Measurements from ENCODE around the gene TM6SF1. TPM values are rescaled to one million over a fixed set of nuclear protein-coding genes. Genes with fewer than 3 reads are reported as not detected.

The TM6SF1 gene
- total and polyA plus RNA-seq, 9 of the 15 experiments (the other 6 are each of a cell fraction or from before 2014, with no cell fraction given): 1.0 to 5.6 (median 3.5) TPM

GRCh38 chr15:83092309-83092976 is 15.0 kb upstream of the TM6SF1 start:
- Histone ChIP-seq H2AFZ (ENCODE audit: low read depth, low read length) (peak overlapping the region; percentile 63), H3K9ac (ENCODE audit: insufficient read depth in 1 of 2, low read depth in 2 of 2, low read length in 2 of 2) (peak overlapping the region in 1 of 2 experiments; percentile 53; a peak in 2 of 4 replicates), H3K79me2 (ENCODE audit: control insufficient read depth, insufficient read depth, low read length) (no peaks in the 10 kb centered on the region), H3K36me3 (ENCODE audit: control insufficient read depth, insufficient read depth, low read length) (no peaks in the 10 kb centered on the region), H3K9me1 (ENCODE audit: control insufficient read depth, insufficient read depth, low read length) (no peaks in the 10 kb centered on the region), H3K4me2 (ENCODE audit: insufficient read depth, low read length) (peak overlapping the region; percentile 70), H3K27me3 (ENCODE audit: control insufficient read depth in 2 of 2, insufficient read depth in 2 of 2, low read length in 2 of 2) (no peaks in the 10 kb centered on the region), H3K4me3 (no peak overlapping the region), H3K27ac (ENCODE audit: extremely low read depth, low read depth, low read length) (peak overlapping the region; percentile 87), H3K4me1 (replicated peaks in 1 of 2; ENCODE audit: control insufficient read depth in 2 of 2, insufficient read depth in 2 of 2, low read length in 2 of 2) (peaks cover 6 to 23% of the 10 kb centered on the region in 2 experiments; a peak in 4 of 5 replicates), H4K20me1 (replicated peaks; ENCODE audit: control insufficient read depth, insufficient read depth, low read length) (no peaks in the 10 kb centered on the region), H3K9me3 (replicated peaks; ENCODE audit: control insufficient read depth, insufficient read depth, low read depth, low read length) (no peaks in the 10 kb centered on the region)
- FAIRE-seq (peak; percentile 96), DNase-seq (ENCODE audit: extremely low read depth in 1 of 4, low spot score in 3 of 4) (peak; percentile 52 to 96 (median 74)), ATAC-seq (peak; percentile 98)
- in situ Hi-C loops (cut with MboI): no loop called here
- intact Hi-C loops (cut with micrococcal nuclease): loop anchor here (2.0 kb wide), 2 partner anchors 16 to 28 kb away; no protein-coding TSS in a partner anchor
- BruUV-seq (replicated peaks): no TSS peak
- CTCF ChIA-PET (ENCODE audit: low intra/inter-chr PET ratio): no interaction called here
- POLR2A ChIA-PET: interaction anchor here (0.7 to 2.7 kb wide), 5 partner anchors 9 to 26 kb away, joined by 3 to 8 read pairs (median 5); partner anchors contain the start of gene TM6SF1
- WGBS (ENCODE audit: insufficient coverage, low coverage, missing lambda C conversion rate): 19% methylated on average over 4 of the region's 4 CpGs
- TF ChIP-seq GTF2E2 (tag; IDR thresholded peaks at IDR 0.05) (no peak), HNRNPL (IDR thresholded peaks at IDR 0.05; ENCODE audit: low read depth, low read length) (no peak), HDGF (IDR thresholded peaks at IDR 0.05) (no peak), PHF20 (IDR thresholded peaks at IDR 0.05; ENCODE audit: partially characterized antibody) (no peak), AFF1 (IDR thresholded peaks at IDR 0.05; ENCODE audit: low read depth in 1 of 2, partially characterized antibody in 2 of 2) (peak; percentile 59 to 80), STAT5B (CRISPR knock-in tag; IDR thresholded peaks at IDR 0.05) (no peak), ZBTB17 (CRISPR knock-in tag; IDR thresholded peaks at IDR 0.05) (no peak), MAZ (CRISPR knock-in tag; conservative IDR thresholded peaks at IDR 0.05 in 1 of 2, IDR thresholded peaks at IDR 0.05 in 1 of 2) (peak in 1 of 2 experiments; percentile 69; a peak in 1 of 4 replicates), NFIX (CRISPR knock-in tag; IDR thresholded peaks at IDR 0.05; ENCODE audit: low read depth) (no peak), ETV1 (tag; conservative IDR thresholded peaks at IDR 0.05; ENCODE audit: low read depth) (peak; percentile 95), BCLAF1 (IDR thresholded peaks at IDR 0.05; ENCODE audit: borderline replicate concordance in 1 of 2, control insufficient read depth in 1 of 2, low read depth in 2 of 2, low read length in 1 of 2) (no peak; a peak in 1 of 4 replicates), ZNF174 (CRISPR knock-in tag; IDR thresholded peaks at IDR 0.05) (no peak), MYC (IDR thresholded peaks at IDR 0.05; ENCODE audit: low read depth, low read length) (peak; percentile 53; the same call in 1 of the 2 replicates), MYC (CRISPR knock-in tag; IDR thresholded peaks at IDR 0.05; ENCODE audit: borderline replicate concordance, low read depth) (no peak), MAFK (IDR thresholded peaks at IDR 0.05; ENCODE audit: low read length) (peak; percentile 72)

Data from K562 (cell line).